Right kidney (tissue), 1 donor: ENCODE data around the gene SLC12A3.

Experiments
- DNase-seq: peaks from one replicate; pipeline ENCODE4 v3.0.0-alpha.2; 2016

Gene SLC12A3

GRCh38 chr16:56943761-56944375, 78.9 kb downstream of the SLC12A3 start:
- DNase-seq, result no peak

DNA sequence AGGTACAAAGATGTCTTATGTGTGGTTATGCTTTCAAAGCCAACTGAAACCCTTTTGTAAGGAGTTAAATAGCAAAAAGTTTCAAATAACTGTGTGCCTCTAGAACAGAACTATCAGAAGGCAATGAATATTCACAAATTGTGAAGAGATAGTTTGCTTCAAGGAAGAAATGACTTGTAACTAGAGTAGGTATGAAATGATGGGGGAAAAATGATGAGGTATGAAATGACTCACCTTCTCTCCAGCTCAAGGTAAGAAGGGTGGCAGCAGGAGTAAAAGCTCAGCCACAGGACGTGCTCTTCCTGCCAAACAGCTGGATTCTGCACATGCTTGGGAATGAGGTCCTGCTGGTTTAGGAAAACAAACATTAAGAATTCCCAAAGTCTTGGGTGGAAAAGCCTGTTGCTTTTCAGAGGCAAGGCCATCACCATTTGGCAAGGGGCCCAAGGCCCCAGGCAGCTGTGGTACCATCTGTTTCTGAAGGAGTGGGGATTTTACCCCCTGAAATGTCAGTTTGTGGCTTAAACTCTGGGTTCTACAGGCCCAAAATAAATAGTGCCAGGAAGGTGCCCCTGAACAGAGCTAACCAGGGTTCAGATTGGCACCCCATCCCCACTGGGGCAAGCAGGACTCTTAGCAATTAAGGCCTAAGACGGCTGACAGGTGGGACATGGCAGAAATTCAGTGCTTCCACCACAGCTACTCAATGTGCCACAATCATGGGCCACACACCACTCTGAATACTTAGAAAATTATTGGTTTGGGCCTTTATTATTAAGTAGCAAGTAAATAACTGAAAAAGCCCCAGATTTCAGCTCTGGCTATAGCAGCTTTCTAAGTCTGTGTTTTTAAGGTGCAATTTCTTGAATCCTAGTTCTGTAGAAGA, 80.2 kb downstream of the SLC12A3 start:
- DNase-seq, result no peak

- no peak for DNase-seq
These were observed 81.0 kb downstream of the SLC12A3 start for GRCh38 chr16:56945847-56946527.

DNA sequence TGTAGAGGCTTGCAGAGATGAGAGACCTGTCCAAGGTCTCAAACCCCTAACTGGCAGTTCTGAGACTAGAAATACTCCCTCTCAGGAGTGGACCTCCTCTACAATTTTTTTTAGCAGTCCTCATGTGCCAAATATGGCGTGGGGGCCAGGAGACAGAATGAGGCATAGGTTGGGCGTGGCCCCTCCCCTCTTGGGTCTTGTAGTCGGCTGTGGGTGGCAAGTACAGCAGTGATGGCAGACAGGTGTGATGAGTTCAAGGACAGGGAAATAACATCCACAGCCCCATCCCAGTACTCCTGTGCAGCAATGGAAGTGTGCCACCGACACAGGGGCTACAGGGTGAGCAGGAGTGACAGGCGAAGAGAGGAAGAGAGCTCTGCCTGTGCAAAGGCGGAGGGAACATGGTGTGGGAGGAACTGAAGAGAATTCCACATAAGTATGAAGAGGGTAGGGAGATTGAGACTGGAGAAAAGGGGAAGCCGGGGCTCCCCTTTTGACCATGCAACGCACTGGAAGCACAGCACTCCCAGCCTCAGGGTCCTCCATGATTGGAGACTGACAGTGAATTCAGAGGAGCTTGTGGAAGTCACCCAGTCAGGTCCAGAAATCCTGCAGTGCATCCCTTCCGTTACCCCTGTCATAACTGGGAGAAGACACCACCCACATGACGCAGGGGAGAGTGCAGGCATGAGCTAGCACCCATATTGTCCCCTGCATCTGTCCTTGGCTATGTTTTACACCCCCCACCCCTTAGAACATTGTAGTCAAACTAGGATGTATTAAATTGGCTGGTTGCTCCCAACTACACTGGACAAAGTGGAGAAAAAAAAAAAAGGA, 82.0 kb downstream of the SLC12A3 start:
- no peak for DNase-seq

- DNase-seq, result no peak
These were observed 82.6 kb downstream of the SLC12A3 start for GRCh38 chr16:56947604-56947995.

DNA sequence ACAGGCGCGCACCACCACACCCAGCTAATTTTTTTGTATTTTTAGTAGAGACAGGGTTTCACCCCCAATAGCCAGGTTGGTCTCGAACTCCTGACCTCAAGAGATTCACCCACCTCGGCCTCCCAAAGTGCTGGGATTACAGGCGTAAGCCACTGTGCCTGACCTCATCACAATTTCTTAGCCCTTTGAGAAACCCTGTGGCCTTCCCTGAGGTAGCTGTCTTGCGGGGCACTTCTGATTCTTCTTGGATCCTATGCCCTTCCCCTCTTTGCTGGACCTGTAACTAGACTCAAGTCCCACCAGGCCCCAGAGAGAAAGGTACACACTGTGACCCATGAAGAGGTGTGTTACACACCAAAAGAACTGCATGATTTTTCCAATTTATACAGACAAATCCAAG, 83.2 kb downstream of the SLC12A3 start:
- DNase-seq, result no peak

- DNase-seq, result no peak
These were observed 85.0 kb downstream of the SLC12A3 start for GRCh38 chr16:56950051-56950450.

DNA sequence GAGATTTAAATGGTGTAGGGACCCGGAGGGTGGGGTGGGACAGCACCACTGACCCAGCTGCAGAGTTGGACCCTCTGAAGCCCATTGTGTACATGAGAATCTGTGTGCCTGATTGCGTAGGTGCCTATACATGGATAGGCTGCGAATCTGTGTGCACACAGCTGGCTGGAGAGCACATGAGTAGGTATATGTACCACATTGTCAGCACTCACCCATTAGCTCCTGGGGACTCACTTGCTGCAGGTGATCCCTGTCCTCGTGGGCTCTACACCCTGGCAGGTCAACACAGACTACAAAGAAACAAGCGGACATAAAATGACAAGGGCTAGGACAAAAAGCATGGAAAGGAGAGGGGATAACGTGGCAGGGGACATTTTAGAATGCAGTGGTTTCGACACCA, 85.4 kb downstream of the SLC12A3 start:
- DNase-seq, result no peak

GRCh38 chr16:56950881-56951771, 86.1 kb downstream of the SLC12A3 start:
- DNase-seq, result no peak

- no peak for DNase-seq
These were observed 88.0 kb downstream of the SLC12A3 start for GRCh38 chr16:56953006-56953405.

GRCh38 chr16:56956076-56956475, 91.1 kb downstream of the SLC12A3 start:
- DNase-seq, result no peak

DNA sequence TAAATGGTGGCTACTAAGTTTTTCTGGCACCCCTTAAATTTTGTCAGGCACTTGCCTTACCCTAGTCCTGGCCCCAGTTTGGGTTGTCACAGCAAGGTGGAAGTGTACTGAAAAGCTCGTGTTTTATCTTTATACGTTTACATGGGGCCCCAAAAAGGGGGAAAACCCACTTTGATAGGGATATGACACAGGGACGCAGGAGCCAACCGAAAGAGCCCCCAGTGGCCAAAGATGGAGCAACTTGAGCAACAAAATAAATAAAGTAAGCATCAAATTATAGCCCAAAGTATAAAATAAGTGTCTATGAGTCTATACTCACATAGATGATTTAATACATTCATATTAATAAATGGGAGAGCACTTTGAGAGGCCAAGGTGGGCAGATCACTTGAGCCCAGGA, 91.7 kb downstream of the SLC12A3 start:
- DNase-seq, result no peak

- no peak for DNase-seq
These were observed 95.8 kb downstream of the SLC12A3 start for GRCh38 chr16:56960681-56961281.

DNA sequence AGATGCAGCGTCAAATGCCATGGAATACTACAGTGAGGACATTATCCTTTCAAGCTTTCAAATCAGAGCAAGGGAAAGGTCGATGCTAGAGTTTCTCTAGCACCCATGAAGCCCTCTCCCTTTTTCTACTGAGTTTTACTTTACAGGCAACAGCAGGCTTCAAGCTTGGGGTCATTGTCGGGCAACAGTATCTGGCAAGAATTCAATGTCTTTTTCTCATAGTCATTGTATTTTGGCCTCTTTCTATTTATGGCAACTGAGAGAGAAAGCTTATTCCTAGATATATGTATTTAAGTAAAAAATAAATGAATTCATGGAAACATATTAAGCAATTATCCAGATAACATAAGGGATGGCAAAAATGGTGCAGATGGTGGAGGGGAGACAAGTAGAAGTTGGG, 96.4 kb downstream of the SLC12A3 start:
- DNase-seq, result no peak

GRCh38 chr16:56961851-56962281, 96.9 kb downstream of the SLC12A3 start, which contains the start of gene CETP:
Gene CETP (plus strand): TSS chr16:56961950. CDS start chr16:56961980, 30 bp downstream.
- DNase-seq, result no peak

GRCh38 chr16:56964243-56965148, 99.5 kb downstream of the SLC12A3 start:
- peak; percentile 54 for DNase-seq
